Stimulated activated CD8-positive, alpha-beta memory T cell treated with anti-CD3 and anti-CD28 coated beads, Interleukin-15, amount 100 ng/mL, for 48 hours (primary cell): ENCODE data around the gene HMGXB3.

Source experiments
- DNase-seq, 2 donors: peaks; one replicate each; pipeline ENCODE4 v3.0.0-alpha.2; 2020; ENCODE audit warnings: low read depth in 2 of 2

Gene HMGXB3

DNA sequence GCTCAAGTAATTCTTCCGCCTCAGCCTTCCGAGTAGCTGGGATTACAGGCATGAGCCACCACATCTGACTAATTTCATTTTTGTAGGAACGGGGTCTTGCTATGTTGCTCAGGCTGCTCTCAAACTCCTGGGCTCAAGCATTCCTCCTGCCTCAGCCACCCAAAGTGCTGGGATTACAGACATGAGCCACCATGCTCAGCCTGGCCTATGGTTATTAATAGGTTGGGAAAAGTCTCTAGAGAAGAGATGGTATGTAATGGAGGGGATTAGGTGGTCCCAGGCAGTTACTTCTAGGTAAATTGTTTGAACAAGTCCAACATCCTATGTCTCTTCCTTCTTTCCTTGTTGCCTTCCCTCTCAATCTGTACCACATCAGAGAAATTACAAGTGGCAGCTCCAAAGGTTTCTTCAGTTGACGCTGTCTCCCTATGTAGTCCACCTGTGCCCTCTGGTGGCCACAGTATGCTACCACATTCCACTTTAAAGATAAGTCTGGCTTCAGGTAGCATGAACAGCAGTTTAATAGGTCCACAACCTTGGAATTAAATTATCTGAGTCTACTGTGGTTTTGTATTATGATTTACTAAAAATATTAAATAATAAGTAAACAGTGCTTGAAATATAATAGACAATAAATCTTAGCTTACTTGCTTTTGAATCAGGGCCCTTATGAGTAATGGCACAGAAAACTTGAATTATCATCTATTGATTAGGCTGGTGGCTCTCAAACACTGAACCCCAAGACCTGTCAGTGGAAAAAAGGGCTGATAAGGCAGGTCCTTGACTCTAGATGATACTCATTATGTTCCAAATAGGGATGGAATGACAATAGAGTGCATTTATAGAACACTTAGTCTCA, 9.8 kb upstream of the HMGXB3 start:
- DNase-seq: peak in 1 of 2 donors; percentile 35

DNA sequence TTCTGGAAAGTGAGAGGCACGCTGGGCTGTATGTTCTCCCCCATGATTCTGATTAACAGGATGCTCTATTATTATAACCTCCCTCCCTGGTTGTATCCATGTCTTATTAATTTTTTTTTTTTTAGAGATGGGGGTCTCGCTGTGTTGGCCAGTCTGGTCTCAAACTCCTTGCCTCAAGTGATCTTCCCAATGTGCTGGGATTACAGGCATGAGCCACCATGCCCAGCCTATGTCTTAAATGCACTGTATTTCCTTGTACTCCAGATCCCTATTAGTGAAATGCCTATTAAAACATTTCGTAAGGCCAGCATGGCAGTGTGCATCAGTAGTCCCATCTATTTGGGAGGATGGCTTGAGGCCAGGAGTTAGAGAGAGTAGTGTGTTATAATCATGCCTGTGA, 7.1 kb upstream of the HMGXB3 start:
- no peak for DNase-seq

DNA sequence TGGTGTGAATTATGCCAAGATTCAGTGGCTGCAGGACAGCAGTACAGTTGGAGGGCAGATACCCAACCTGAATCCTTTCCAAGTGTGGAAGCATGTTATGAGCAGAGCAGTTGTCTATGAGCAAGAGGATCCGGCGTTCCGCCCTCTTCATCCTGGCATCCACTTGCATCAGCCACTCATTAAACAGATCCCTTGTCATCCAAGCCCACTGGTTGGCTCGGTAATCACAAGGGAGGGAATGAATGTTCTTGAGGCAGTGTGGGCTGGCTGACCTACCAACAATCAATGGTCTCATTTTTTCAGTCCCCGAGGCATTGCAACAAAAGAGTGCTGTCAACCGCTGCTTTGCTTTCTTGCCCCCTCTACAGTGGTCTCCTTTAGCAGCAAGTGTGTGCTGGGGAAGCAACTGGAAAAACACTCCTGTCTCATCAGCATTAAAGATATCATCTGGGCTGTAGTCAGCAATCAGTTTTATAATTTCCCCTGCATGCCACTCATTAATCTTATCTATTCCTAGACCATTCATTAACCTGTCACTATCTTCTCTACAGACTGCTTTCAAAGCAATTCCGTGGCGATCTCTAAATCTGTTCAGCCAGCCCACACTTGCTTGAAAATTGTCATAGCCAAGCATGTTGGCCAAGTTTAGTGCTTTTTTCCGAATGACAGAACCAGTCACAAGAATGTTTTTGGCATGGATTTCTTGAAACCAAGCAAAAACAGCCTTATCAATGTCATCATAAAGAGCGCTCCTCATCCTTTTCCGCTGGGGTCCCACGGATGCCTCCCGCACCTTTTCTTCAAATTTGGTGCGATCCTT, 4.9 kb upstream of the HMGXB3 start:
- DNase-seq: no peak

DNA sequence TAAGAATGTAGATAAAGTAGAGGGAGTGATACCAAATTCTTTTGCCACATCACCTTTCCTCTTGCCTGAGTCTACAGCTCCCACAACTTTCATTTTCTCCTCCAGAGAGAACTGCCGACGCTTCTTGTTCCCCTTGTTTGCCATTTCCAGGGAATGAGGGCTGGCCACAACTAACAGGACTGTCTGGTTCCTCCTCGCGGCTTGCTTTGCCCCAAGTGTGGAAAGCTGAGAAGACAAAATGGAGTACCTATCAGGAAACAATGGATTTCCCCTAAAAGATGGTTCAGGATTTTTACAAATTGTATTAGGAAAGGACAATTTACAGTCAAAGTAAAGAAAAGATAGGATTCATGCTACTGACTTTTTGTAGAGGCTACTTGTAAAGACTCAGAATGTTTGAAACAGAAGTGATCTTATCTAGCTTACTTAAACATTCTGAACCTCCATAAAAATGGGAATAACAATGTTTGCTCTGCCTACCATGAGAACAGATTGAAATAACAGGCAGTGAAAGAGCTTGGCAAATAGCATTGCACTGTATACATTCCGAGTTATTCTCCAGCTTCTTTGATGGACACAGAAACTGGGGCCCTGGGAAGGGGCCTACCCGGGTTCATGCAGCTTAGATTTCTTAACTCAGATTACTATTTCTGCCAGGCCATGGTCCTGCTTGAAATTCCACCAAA, 4.2 kb upstream of the HMGXB3 start:
- DNase-seq: no peak

DNA sequence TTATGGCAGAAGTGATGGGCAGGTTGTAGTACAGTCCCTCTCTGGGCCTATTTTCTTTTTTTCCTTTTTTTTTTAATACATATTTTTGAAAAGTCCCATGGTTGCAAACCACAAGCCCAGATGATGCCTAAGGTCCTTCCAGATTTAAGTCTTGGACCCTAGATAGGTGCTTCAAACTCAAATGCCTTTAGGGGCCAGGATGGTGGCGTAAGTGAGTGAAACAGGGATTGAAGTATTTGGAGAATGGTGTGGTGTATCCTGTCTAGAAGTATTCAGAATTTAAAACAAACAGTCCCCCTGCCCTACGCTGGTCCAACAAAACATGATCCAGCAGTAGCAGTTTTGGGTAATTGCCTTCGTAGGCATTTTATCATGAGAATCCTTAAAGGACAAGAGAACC, 2.3 kb upstream of the HMGXB3 start:
- DNase-seq: no peak

DNA sequence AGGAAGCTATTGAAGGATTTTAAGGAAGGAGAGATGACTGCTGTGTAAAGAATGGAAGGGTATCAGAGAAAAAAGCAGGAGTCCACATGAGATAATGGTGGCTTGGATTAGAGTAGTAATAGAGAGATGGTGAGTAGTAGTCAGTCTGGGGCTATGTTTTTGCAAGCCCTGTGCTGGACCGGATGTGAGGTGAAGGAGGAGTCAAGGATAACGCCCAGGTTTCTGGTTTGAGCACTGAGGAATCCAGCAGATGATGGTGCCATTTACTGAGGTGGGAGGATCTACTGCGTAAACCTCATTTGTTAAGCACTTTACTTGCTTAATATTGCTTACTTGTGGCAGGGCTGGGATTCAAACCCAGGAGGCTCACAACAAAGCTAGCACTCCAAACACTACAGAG, 1.2 kb upstream of the HMGXB3 start:
- DNase-seq: no peak

DNA sequence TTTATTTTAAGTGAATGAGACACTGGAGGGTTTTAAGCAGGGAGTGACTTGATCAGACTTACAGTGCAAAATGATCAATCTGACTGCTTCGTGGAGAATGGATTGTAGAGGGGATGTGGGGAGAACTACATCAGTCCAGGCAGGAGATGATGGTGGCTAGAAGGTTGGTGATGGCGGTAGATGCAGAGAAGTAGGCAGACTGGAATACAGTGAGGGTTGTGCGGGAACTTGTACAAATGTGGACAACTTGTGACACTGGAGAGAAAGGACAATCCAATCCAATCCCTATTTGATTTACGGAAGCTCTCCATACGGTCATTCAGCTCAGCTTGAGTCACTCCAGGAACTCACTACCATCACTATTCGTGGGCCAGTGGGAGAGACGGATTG, 678 bp upstream of the HMGXB3 start:
- no peak for DNase-seq

DNA sequence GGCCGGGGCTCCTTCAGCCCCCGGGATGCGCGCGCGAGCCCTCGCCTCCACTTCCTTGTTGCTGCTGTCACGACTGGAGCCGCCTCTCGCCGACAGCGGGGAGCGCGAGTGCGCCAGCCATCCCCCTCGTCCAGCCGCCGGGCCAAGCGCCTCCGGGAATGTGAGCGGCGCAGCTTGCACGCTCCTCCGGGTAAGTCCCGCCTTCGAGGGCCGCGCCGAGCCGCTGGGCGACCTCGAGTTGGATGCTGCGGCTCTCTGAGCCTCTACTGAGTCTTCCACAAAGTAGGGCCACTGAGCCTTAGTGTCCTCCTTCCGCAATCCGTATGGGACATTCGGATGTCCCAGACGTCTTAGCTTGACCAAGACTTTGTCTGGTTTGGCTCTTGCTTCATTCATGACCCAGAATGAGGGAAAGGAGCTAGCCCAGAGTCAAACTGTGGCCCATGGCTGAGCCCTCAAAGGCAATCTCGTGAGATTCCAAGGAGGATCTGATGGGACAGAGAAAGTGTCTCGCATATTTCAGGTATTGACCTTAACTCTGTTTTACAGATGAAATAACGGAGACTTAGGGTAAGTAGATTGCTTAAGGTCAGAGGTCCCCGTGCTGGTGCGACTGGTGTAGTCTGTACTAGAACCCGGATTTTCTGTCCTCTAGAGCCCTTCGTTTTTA, 586 bp downstream of the HMGXB3 start:
- peak in 1 of 2 donors; percentile 12 for DNase-seq

DNA sequence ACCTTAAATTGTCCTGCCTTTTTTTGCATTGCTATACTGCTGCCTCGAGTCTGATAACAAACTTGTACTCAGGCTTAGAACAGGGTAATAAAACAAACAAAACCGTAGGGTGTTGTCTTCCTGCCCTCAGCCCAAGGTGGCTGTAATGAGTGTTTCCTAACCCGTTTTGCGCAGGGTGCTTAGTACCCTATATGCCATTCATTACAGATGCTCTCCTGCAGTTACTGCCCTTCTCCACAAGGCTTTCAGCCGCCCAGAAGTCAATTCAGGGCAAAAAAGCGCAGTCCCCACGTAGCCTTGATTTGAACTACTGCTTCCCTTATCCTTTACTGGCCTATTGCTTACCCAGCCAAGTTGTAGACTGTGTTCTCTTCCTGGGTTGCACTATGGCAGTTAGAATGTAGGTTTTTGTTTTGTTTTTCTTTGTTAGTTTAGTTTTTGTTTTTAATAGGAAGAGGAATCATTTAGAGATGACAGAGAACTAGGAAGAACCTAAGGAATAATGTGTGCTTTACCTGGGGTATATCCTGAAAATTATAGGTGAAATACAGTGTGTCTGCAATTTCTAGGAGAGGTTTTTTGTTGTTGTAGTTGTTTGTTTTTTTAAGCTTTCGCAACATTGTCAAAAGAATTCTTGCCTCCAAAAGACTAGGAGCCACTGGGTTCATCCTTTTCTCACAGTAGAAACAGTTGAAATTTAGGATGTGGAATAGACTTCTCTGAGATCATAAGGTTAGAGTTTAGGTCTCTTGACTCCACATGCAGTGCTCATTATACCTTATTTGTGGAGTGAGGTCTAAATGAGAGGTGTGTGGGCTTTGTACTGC, 1.3 kb downstream of the HMGXB3 start:
- DNase-seq: peak; percentile 38 to 42

DNA sequence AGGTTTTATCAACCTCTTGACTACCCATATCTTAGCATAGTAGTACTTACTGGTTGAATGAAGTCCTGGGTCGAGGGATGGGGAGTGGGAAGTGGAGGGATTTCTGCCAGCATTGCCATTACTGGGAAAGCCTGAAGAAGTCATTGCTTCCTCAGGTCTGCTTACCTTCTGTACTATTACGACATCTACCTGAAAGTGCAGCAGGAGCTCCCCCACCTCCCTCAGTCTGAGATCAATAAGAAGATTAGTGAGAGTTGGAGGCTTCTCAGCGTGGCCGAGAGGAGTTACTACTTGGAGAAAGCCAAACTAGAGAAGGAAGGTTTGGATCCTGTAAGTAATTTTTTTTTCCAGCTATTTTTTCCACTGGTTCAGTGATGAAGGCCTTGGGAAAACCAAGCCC, 5.8 kb downstream of the HMGXB3 start:
- no peak for DNase-seq

DNA sequence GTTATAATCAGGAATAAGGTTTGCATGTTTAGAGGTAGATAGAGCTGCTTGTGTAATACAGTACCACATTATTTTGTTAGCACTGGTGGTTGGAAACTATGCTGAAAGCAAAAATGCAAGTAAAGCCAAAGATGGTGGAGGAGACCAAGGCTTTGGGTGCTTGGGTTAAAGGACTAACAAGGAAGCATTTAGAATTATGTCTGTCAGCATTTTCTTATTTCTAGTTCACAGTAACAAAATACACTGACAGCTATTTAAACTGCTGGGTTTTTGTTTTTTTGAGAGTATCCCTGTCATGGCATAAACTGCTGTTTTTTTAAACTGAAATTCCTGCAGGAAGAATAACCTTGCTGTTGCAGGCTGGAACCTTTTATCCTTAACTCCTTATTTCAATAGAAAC, 6.5 kb downstream of the HMGXB3 start:
- no peak for DNase-seq

DNA sequence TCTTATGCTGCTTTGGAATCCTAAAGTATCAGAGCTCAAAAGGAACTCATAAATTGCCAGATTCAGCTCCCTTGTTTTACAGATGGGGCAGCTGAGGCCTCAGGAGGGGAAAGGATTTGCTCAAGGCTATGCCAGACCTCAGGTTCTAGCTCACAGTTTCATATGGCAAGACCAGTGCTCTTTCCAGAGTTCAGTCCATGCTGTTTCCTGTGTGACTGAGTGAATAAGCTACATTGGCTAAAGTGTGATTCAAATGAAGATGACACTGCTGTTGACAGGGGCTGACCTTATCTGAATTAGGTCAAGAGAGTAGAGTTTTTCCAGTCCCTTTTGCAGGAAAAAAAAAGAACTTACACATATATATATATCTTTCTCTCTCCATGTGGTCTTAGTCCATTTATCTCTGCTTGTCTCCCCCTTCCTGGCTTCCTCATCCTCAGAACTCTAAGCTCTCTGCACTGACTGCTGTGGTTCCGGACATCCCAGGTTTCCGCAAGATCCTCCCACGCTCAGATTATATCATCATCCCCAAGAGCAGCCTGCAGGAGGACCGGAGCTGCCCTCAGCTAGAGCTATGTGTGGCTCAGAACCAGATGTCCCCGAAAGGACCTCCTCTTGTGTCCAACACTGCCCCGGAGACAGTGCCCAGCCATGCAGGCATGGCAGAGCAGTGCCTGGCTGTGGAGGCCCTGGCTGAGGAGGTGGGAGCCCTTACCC, 9.3 kb downstream of the HMGXB3 start:
- DNase-seq: no peak

DNA sequence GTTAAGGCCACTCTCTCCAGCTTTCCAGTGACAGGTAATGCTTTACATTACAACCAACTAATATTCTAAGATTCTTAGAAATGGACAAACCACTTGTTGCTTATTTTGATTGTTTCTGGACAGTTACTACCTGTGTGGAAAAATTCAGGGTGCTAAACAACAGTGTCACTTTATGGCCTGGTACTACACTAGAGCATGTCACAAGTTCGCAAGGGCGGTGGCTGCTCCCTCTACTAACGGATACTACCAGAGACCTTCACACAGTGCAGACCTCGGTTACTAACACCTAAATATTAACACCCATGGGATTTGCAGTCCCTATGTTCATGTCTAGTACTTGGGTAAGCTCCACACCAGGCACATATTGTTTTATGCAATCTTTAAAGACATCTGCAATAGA, 13.4 kb downstream of the HMGXB3 start:
- no peak for DNase-seq

DNA sequence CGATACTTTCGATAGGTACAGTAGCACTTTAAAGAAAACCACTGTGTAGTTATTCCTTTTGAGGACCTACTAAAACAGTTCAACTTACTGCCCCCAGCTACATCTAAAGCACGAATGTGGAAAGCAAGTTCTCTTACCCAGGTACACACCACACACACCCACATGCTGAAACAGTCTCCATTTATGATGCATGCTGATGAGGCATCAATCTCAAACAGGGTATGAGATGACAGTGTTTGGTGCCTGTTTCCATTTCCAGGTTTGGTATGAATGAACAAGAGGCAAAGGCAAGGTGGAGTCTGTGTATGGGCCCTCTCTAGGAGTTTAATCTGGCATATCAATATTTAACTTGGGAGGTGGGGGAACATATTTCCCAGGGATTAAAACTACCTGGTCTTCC, 13.9 kb downstream of the HMGXB3 start:
- no peak for DNase-seq

DNA sequence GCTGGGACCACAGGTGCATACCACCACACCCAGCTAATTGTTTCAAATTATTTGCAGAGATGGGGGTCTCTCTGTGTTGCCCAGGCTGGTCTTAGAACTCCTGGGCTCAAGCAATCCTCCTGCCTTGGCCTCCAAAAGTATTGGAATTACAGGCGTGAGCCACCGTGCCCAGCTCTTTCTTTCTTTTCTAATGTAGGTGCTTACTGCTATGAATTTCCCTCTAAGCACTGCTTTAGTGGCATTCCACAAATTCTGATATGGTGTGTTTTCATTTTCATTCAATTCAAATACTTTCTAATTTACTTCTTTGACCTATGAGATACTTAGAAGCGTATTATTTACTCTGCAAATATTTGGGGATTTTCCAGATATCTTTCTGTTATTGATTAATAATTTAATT, 14.9 kb downstream of the HMGXB3 start:
- DNase-seq: no peak

DNA sequence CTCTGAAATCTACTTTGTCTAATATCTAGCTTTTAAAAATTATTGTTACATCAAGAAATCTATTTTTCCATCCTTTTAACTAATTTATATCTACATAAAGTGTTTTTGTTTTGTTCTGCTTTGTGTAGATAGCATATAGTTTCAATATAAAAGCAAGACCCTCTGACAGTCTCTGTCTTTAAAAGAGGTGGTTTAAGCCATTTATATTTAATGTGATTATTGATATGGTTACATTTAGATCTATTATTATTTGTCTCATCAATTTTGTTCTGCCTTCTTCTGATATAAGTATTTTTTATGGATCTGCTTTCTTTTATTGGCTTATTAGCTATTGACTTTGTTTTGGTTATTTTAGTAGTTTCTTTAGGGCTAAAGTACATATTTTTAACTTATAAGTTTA, 16.0 kb downstream of the HMGXB3 start:
- no peak for DNase-seq

DNA sequence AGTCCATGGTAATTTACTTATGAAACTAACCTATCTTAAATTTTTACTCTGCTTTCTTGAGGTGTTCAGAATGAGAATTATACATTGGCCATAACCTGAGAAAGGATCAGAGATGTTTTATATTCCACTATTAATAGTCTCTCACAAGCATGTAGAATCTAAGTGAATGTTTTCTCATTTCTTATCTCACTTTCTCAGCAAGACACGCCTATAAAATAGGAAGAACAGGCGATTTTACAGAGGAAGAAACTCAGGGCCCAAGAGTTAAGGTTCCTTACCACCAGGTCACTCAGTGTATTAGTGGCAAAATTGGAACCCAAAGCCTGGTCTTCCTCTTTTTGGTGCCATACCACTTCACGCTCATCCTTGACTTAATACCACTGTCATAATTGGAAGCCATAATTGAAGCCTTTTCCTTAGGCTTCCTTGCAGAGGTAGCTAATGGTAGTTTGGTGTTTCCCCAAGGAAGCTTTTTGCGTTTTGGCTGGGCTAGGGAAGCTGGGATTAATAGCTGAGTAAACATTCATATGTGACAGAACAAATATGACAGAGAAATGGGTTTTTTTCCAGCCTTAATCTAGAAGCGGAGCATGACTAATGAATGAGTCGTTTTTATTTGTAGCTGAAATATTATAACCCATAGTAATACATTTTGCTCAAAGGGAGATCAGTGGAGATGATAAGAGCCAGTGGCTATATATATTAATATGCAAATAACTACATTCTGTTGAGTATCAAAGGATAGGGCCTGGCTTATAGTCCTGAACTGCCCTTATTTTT, 16.9 kb downstream of the HMGXB3 start:
- DNase-seq: no peak

DNA sequence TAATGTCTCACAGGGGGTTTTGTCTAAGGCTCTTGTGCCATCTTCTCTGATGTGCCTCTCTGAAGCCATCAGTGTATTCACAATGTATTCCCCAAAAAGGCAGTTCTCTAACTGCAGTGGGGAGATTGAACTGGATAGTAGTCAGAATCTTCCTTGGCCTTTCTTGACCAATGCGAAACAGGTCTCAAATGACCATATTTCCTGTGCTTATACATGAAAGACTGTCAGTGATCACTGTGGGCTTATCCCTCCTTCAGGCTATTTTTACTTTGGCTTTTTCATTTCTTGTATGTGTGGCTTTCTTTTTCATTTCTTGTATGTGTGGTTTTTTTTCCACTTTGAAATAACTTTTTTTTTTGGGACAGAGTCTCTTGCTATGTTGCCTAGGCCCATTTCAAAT, 19.7 kb downstream of the HMGXB3 start:
- DNase-seq: no peak

DNA sequence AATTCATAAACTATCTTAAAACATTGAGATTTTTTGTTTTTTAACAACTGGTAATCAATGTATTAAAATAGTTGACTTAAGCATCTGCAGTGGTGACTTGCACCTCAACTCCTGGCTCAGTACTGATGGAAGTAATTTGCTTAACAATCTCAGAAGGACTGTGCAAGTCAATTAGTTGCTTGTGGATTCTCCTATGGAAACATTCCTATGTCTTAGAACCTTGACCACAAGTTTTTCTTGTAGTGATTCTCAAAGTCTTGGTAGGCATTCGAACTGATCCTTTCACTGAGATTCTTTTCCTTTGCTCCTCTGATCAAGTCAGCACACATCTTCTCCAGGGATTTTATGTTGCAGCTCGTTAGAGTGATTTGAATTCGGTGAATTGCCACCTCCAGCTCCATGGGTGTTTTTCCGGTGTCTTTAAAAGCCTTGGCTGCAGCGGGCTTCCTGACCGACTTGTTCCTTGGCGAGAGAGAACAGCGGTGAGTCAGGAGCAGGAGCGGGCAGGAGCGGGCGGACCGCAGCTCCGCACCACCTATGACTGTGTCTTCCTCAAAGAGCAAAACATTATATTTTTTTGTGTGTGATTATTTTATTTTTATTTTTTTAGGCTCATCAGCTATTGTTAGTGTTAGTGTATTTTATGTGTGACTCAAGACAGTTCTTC, 21.1 kb downstream of the HMGXB3 start:
- no peak for DNase-seq
